SK-N-SH (cell line): ENCODE measurements around the gene HECW1. TPM values are rescaled to one million over a fixed set of nuclear protein-coding genes. Genes with fewer than 3 reads are reported as not detected.

Source experiments
- CTCF ChIA-PET: fragments of 300-600, 350-600 bp; formaldehyde crosslinking; extraction: SDS; loops from one replicate; lab custom pipeline; 2021; lab: Yijun Ruan, JAX
- POLR2A ChIA-PET: fragments of 350-600 bp; sonication (Branson Sonifier 250); formaldehyde crosslinking; extraction: SDS; loops from one replicate; lab custom pipeline; 2020; ENCODE audit warnings: antibody characterized with exemption, inconsistent platforms; lab: Yijun Ruan, JAX
- DNase-seq: peaks from one replicate; pipeline ENCODE4 v3.0.0; 2012
- H2AFZ ChIP-seq: fragments of 200-600 bp; sonication (generic); 2 replicates; pipeline ENCODE4 v1.8.1; 2016; ENCODE audit warnings: antibody characterized with exemption, mild to moderate bottlenecking, low read depth
- H3F3A ChIP-seq: fragments of 200-600 bp; sonication (generic); replicated peaks from 2 replicates; pipeline ENCODE3; 2016; ENCODE audit warnings: antibody characterized with exemption, mild to moderate bottlenecking; ENCODE audit not compliant: insufficient read depth
- H3K27ac ChIP-seq, 2 experiments: fragments of 200-500 bp in 1 of 2; fragments of 200-600 bp in 1 of 2; sonication (Bioruptor generic) in 1 of 2; sonication (generic), shearing (Covaris generic) in 1 of 2; 2 replicates each; pipeline versions ENCODE4 v1.5.1 to v1.6.1; 2014 to 2016; ENCODE audit warnings: low read depth in 2 of 2, inconsistent platforms in 1 of 2, low read length in 1 of 2, mild to moderate bottlenecking in 1 of 2, mixed read lengths in 1 of 2
- H3K27me3 ChIP-seq: fragments of 200-600 bp; sonication (generic), shearing (Covaris generic); 2 replicates; pipeline ENCODE4 v1.6.1; 2016; ENCODE audit warnings: mixed run types; ENCODE audit not compliant: insufficient read depth
- H3K36me3 ChIP-seq, 2 experiments: fragments of 200-500 bp in 1 of 2; fragments of 200-600 bp in 1 of 2; sonication (Bioruptor generic) in 1 of 2; sonication (generic) in 1 of 2; replicated peaks in 1 of 2; 2 replicates each; pipeline versions ENCODE3 to v1.5.1; 2014 to 2016; ENCODE audit warnings: low read length in 1 of 2, mild to moderate bottlenecking in 1 of 2; ENCODE audit not compliant: insufficient read depth in 2 of 2, control insufficient read depth in 1 of 2
- H3K4me1 ChIP-seq, 2 experiments: fragments of 200-500 bp in 1 of 2; fragments of 200-600 bp in 1 of 2; sonication (Bioruptor generic) in 1 of 2; sonication (generic), shearing (Covaris generic) in 1 of 2; 2 replicates each; pipeline versions ENCODE4 v1.5.1 to v1.6.1; 2014 to 2016; ENCODE audit warnings: low read depth in 1 of 2, low read length in 1 of 2, mixed run types in 1 of 2; ENCODE audit not compliant: insufficient read depth in 2 of 2, control insufficient read depth in 1 of 2
- H3K4me2 ChIP-seq: fragments of 200-600 bp; sonication (generic), shearing (Covaris generic); 2 replicates; pipeline ENCODE4 v1.6.1; 2017; ENCODE audit warnings: mixed run types
- H3K4me3 ChIP-seq, 2 experiments: fragments of 200-500 bp in 1 of 2; fragments of 200-600 bp in 1 of 2; sonication (Bioruptor generic) in 1 of 2; sonication (generic), shearing (Covaris generic) in 1 of 2; 2 replicates each; pipeline versions ENCODE4 v1.5.1 to v1.8.1; 2014 to 2016; ENCODE audit warnings: low read depth in 2 of 2, inconsistent platforms in 1 of 2, low read length in 1 of 2, mild to moderate bottlenecking in 1 of 2, mixed read lengths in 1 of 2, moderate library complexity in 1 of 2
- H3K79me2 ChIP-seq: fragments of 200-600 bp; sonication (generic); 2 replicates; pipeline ENCODE4 v1.8.1; 2017; ENCODE audit warnings: mild to moderate bottlenecking; ENCODE audit not compliant: insufficient read depth
- H3K9ac ChIP-seq: fragments of 200-600 bp; sonication (generic); 2 replicates; pipeline ENCODE4 v1.6.1; 2017; ENCODE audit warnings: mixed run types
- H3K9me2 ChIP-seq: fragments of 200-600 bp; sonication (generic); 2 replicates; pipeline ENCODE4 v1.6.1; 2017; ENCODE audit warnings: mixed run types
- H3K9me3 ChIP-seq: fragments of 200-600 bp; sonication (generic); 2 replicates; pipeline ENCODE4 v1.6.1; 2017; ENCODE audit warnings: mixed run types, mild to moderate bottlenecking, moderate library complexity
- H4K20me1 ChIP-seq: fragments of 200-600 bp; sonication (generic); 2 replicates; pipeline ENCODE4 v1.6.1; 2017; ENCODE audit warnings: mild to moderate bottlenecking, mixed run types; ENCODE audit not compliant: insufficient read depth
- CTCF ChIP-seq: fragments of 200-600 bp; sonication (generic); IDR thresholded peaks from 2 replicates; pipeline ENCODE4 v1.6.1; 2017; ENCODE audit warnings: antibody characterized with exemption, mild to moderate bottlenecking, moderate library complexity
- ELF1 ChIP-seq: IDR thresholded peaks from 2 replicates; pipeline ENCODE4 v1.4.0; 2012
- EP300 ChIP-seq, 2 experiments: IDR thresholded peaks; 2 replicates each; pipeline versions ENCODE4 v1.4.0 to v1.6.1; 2012; ENCODE audit warnings: borderline replicate concordance in 1 of 2, low read depth in 1 of 2, low read length in 1 of 2
- IRF3 ChIP-seq: fragments of 150-350 bp; IDR thresholded peaks from 2 replicates; pipeline ENCODE4 v1.6.1; 2016; ENCODE audit warnings: mild to moderate bottlenecking, low read depth, low read length
- MEF2A ChIP-seq: IDR thresholded peaks from 2 replicates; pipeline ENCODE4 v1.4.0; 2012; ENCODE audit warnings: low read depth, borderline replicate concordance
- NFIC ChIP-seq: IDR thresholded peaks from 2 replicates; pipeline ENCODE4 v1.4.0; 2012; ENCODE audit warnings: borderline replicate concordance
- PBX3 ChIP-seq: IDR thresholded peaks from 2 replicates; pipeline ENCODE4; 2012
- POLR2AphosphoS5 ChIP-seq: IDR thresholded peaks from 2 replicates; pipeline ENCODE4 v1.6.1; 2012; ENCODE audit warnings: low read depth, low read length
- RCOR1 ChIP-seq: fragments of 150-350 bp; IDR thresholded peaks from 2 replicates; pipeline ENCODE4 v1.6.1; 2017; ENCODE audit warnings: antibody characterized with exemption, low read length
- RFX5 ChIP-seq: IDR thresholded peaks from 2 replicates; pipeline ENCODE4 v1.6.1; 2012; ENCODE audit warnings: mild to moderate bottlenecking, improper control_type of control experiment, low read length
- RXRA ChIP-seq: IDR thresholded peaks from 2 replicates; pipeline ENCODE4 v1.4.0; 2012; ENCODE audit warnings: low read depth, mild to moderate bottlenecking, borderline replicate concordance
- USF1 ChIP-seq: IDR thresholded peaks from 2 replicates; pipeline ENCODE4 v1.4.0; 2012; ENCODE audit warnings: low read depth, borderline replicate concordance
- USF2 ChIP-seq: fragments of 150-350 bp; IDR thresholded peaks from 2 replicates; pipeline ENCODE4 v1.6.1; 2017; ENCODE audit warnings: antibody characterized with exemption, low read length, low read depth, borderline replicate concordance
- ZBTB33 ChIP-seq: IDR thresholded peaks from 2 replicates; pipeline ENCODE4 v1.4.0; 2012; ENCODE audit warnings: low read depth, borderline replicate concordance
- WGBS: methylation state at CpG from one replicate; pipeline ENCODE4 v1.1.6; 2017; ENCODE audit warnings: low lambda C conversion rate; 5-methylcytosine and 5-hydroxymethylcytosine counted together
- polyA plus RNA-seq, 3 experiments: library from polyadenylated mRNA; depleted of rRNA; stranded (reverse); fragments of >200 nt; gene quantifications; 2 replicates each; pipeline ENCODE4 v1.2.3, GENCODE V29; 2012

The HECW1 gene
- polyA plus RNA-seq, 1 of the 3 experiments (the other 2 are of a cell fraction) = not detected

- TF ChIP-seq USF2 (no peak), NFIC (no peak), RCOR1 (no peak), ELF1 (no peak), PBX3 (no peak)
Measured at GRCh38 chr7:43240565-43240964, 128.1 kb downstream of the HECW1 start (continued).

GRCh38 chr7:43242628-43243255 is 130.3 kb downstream of the HECW1 start:
- CTCF ChIA-PET = interaction anchor here (1.2 kb wide), 2 partner anchors 9 to 19 kb away, joined by 3 to 4 read pairs; no protein-coding TSS in a partner anchor
- Histone ChIP-seq H3K27me3 (peaks cover 27% of the 10 kb centered on the region), H3F3A (no peaks in the 10 kb centered on the region), H3K9me3 (no peaks in the 10 kb centered on the region), H3K27ac (no peak overlapping the region), H4K20me1 (no peaks in the 10 kb centered on the region), H3K4me2 (no peak overlapping the region), H3K36me3 (no peaks in the 10 kb centered on the region), H3K9me2 (no peaks in the 10 kb centered on the region)
- TF ChIP-seq RFX5 (no peak), POLR2AphosphoS5 (no peak), MEF2A (no peak), USF1 (no peak), CTCF (no peak), RXRA (no peak), ZBTB33 (no peak), EP300 (IDR thresholded peaks at IDR 0.05; ENCODE audit: borderline replicate concordance in 1 of 2, low read depth in 1 of 2, low read length in 1 of 2) (no peak), IRF3 (no peak)
- TF ChIP-seq, all 33 proteins: peak for 0
- H3K4me1 ChIP-seq = no peaks in the 10 kb centered on the region
- POLR2A ChIA-PET = no interaction called here
- no peaks in the 10 kb centered on the region for H3K79me2 ChIP-seq
- no peak overlapping the region for H3K9ac ChIP-seq
- DNase-seq = no peak
- H2AFZ ChIP-seq = no peak overlapping the region
- WGBS = 61% methylated on average over 13 of the region's 13 CpGs
- no peak overlapping the region for H3K4me3 ChIP-seq
